SU-DHL-6 (cell line): Measurements from ENCODE around the gene MAGEB16.

Experiments used
- H2AFZ ChIP-seq: fragments of 200-600 bp; sonication (generic); 2 replicates; pipeline ENCODE4 v1.6.1; 2014; ENCODE audit warnings: low read depth, mild to moderate bottlenecking, moderate library complexity, mixed read lengths, antibody characterized with exemption, low read length; ENCODE audit not compliant: severe bottlenecking
- H3F3A ChIP-seq: fragments of 200-600 bp; shearing (Covaris generic); 2 replicates; pipeline ENCODE4 v1.6.0; 2016; ENCODE audit warnings: antibody characterized with exemption, mild to moderate bottlenecking; ENCODE audit not compliant: insufficient read depth
- H3K27ac ChIP-seq: fragments of 200-600 bp; sonication (generic); 2 replicates; pipeline ENCODE4 v1.5.1; 2016; ENCODE audit warnings: low read depth, mild to moderate bottlenecking, low read length, moderate library complexity, mixed read lengths
- H3K27me3 ChIP-seq: fragments of 200-600 bp; sonication (generic), shearing (Covaris generic); 2 replicates; pipeline ENCODE4 v1.6.0; 2014; ENCODE audit warnings: mild to moderate bottlenecking, low read length
- H3K36me3 ChIP-seq: fragments of 200-600 bp; sonication (generic); 2 replicates; pipeline ENCODE4 v1.6.1; 2014; ENCODE audit warnings: mild to moderate bottlenecking, low read length, mixed read lengths
- H3K4me2 ChIP-seq: fragments of 300-600, 200-600 bp; shearing (Covaris generic), sonication (generic); 2 replicates; pipeline ENCODE4 v1.6.0; 2014; ENCODE audit warnings: low read length, low read depth, mild to moderate bottlenecking; ENCODE audit not compliant: poor library complexity, severe bottlenecking
- H3K4me3 ChIP-seq: fragments of 200-600 bp; sonication (generic); 2 replicates; pipeline ENCODE4 v1.5.1; 2014; ENCODE audit warnings: antibody characterized with exemption, low read length, mild to moderate bottlenecking, mixed read lengths; ENCODE audit not compliant: insufficient read depth, poor library complexity, severe bottlenecking
- H3K79me2 ChIP-seq: fragments of 200-600 bp; sonication (generic); 2 replicates; pipeline ENCODE4 v1.6.1; 2014; ENCODE audit warnings: mild to moderate bottlenecking, low read length, moderate library complexity; ENCODE audit not compliant: insufficient read depth
- H3K9ac ChIP-seq: fragments of 200-600 bp; sonication (generic); 2 replicates; pipeline ENCODE4 v1.7.0; 2014; ENCODE audit warnings: mild to moderate bottlenecking, low read length
- H3K9me2 ChIP-seq: fragments of 200-600 bp; sonication (generic); replicated peaks from 2 replicates; pipeline ENCODE4 v1.6.1; 2014; ENCODE audit warnings: low read length; ENCODE audit not compliant: insufficient read depth
- H3K9me3 ChIP-seq: fragments of 200-600 bp; sonication (generic); 2 replicates; pipeline ENCODE4 v1.6.1; 2014; ENCODE audit warnings: low read length, mixed read lengths; ENCODE audit not compliant: insufficient read depth
- H4K20me1 ChIP-seq: fragments of 200-600 bp; sonication (generic); 2 replicates; pipeline ENCODE4 v1.6.1; 2014; ENCODE audit warnings: low read depth, mild to moderate bottlenecking, antibody characterized with exemption, low read length, moderate library complexity, mixed read lengths
- CTCF ChIP-seq: fragments of 200-600 bp; sonication (generic); IDR thresholded peaks from one replicate; pipeline ENCODE4 v1.5.1; 2017; ENCODE audit warnings: antibody characterized with exemption, mild to moderate bottlenecking, low read length, moderate library complexity; ENCODE audit not compliant: insufficient read depth, poor library complexity, severe bottlenecking
- EZH2phosphoT487 ChIP-seq: fragments of 200-600 bp; sonication (generic), shearing (Covaris generic); conservative IDR thresholded peaks from 2 replicates; pipeline ENCODE4 v1.6.1; 2018; ENCODE audit warnings: mild to moderate bottlenecking, antibody characterized with exemption, low read length, moderate library complexity, mixed read lengths

MAGEB16 gene

GRCh38 chrX:35819241-35819640 lies 21.1 kb downstream of the MAGEB16 start:
- no peak overlapping the region for H3K4me3 ChIP-seq
- no peaks in the 10 kb centered on the region for H3K9me3 ChIP-seq
- H3F3A ChIP-seq = no peaks in the 10 kb centered on the region
- no peak overlapping the region for H3K27ac ChIP-seq
- H4K20me1 ChIP-seq = no peaks in the 10 kb centered on the region
- H3K79me2 ChIP-seq = no peaks in the 10 kb centered on the region
- no peaks in the 10 kb centered on the region for H3K9me2 ChIP-seq
- no peaks in the 10 kb centered on the region for H3K36me3 ChIP-seq
- TF ChIP-seq EZH2phosphoT487 (no peak), CTCF (no peak)
- no peak overlapping the region for H3K9ac ChIP-seq
- no peak overlapping the region for H3K4me2 ChIP-seq
- no peak overlapping the region for H2AFZ ChIP-seq
- no peaks in the 10 kb centered on the region for H3K27me3 ChIP-seq

GRCh38 chrX:35826503-35826902 lies 28.4 kb downstream of the MAGEB16 start:
- H3K4me3 ChIP-seq = no peak overlapping the region
- no peaks in the 10 kb centered on the region for H3K27me3 ChIP-seq
- H3K9ac ChIP-seq = no peak overlapping the region
- H3K9me3 ChIP-seq = no peaks in the 10 kb centered on the region
- H4K20me1 ChIP-seq = no peaks in the 10 kb centered on the region
- H3K79me2 ChIP-seq = no peaks in the 10 kb centered on the region
- H3K9me2 ChIP-seq = no peaks in the 10 kb centered on the region
- TF ChIP-seq EZH2phosphoT487 (no peak), CTCF (no peak)
- no peak overlapping the region for H3K27ac ChIP-seq
- H2AFZ ChIP-seq = no peak overlapping the region
- H3K36me3 ChIP-seq = no peaks in the 10 kb centered on the region
- no peaks in the 10 kb centered on the region for H3F3A ChIP-seq
- H3K4me2 ChIP-seq = no peak overlapping the region

- Histone ChIP-seq H3K4me2 (no peak overlapping the region), H3K4me3 (no peak overlapping the region), H2AFZ (no peak overlapping the region), H3K9me3 (no peaks in the 10 kb centered on the region), H3K27me3 (no peaks in the 10 kb centered on the region), H4K20me1 (no peaks in the 10 kb centered on the region), H3K36me3 (no peaks in the 10 kb centered on the region), H3K27ac (no peak overlapping the region), H3F3A (no peaks in the 10 kb centered on the region), H3K9me2 (no peaks in the 10 kb centered on the region), H3K9ac (no peak overlapping the region), H3K79me2 (no peaks in the 10 kb centered on the region)
- TF ChIP-seq CTCF = no peak
- no peak for TF ChIP-seq EZH2phosphoT487
Measured at GRCh38 chrX:35829501-35829900, 31.4 kb downstream of the MAGEB16 start.
